ENCODE data around the gene TAAR1. TPM values are rescaled to one million over a fixed set of nuclear protein-coding genes. Genes with fewer than 3 reads are reported as not detected.

TAAR1 gene, protein sequence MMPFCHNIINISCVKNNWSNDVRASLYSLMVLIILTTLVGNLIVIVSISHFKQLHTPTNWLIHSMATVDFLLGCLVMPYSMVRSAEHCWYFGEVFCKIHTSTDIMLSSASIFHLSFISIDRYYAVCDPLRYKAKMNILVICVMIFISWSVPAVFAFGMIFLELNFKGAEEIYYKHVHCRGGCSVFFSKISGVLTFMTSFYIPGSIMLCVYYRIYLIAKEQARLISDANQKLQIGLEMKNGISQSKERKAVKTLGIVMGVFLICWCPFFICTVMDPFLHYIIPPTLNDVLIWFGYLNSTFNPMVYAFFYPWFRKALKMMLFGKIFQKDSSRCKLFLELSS
- not detected in 2 replicates for total RNA-seq

DNA sequence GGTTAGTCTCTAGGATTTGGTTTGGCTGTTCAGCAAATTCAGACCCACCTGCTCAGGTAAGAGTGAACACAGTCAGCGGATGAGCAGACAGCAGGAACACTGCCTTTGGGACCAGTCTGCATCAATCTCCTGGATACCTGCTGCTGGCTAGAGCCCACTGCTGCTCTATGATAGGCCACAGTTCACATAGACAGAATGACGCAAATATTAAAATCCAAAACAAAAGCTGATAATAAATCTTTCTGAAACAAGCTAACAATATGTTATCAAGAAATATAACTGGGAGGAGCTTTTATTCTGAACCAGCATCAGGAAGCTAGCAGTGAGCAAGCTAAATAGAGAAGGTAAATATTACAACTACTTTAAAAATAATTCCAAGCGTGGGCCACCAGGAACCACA lies at the start of gene TAAR1:
TAAR1 (minus strand) TSS at position 101 of the 400 bp plus-strand sequence. CDS start 13,179 bp downstream, outside the sequence.

DNA sequence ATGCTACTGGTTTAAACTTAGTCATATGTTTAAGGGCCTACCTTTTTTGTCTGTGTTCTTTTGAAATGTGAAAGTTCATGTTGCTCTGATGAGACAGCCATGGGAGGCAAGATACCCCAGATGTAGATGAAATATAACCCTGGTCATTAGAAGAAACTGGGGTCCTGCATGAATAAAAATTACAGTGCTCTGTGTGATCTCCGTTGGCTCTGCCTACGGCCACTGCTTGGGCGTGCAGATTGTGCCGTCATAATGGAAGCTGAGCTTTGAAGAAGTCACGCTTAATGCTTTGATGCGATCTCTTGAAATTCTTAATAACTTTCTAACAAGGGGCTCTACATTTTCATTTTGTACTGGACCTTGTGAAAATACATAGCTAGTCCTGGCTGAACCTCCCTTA lies 34.8 kb downstream of the TAAR1 start, which contains the start of gene TAAR2:
TAAR2 (minus strand) TSS at position 101 of the 400 bp plus-strand sequence; CDS start at position 101, 0 bp downstream.

Other genes starting within 250 kb of the TAAR1 start
- gene STX7, start 146.1 kb downstream of the TAAR1 start, total RNA-seq, result 24.0 and 55.6 TPM in 2 replicates
- gene TAAR9, start 120.9 kb downstream of the TAAR1 start, total RNA-seq, result not detected in 2 replicates
- not detected in 2 replicates for gene TAAR8, start 106.5 kb downstream of the TAAR1 start, total RNA-seq
- gene TAAR6, start 88.9 kb downstream of the TAAR1 start, total RNA-seq, result not detected in 2 replicates
- not detected in 2 replicates for gene TAAR5, start 69.4 kb downstream of the TAAR1 start, total RNA-seq
- not detected in 2 replicates for gene TAAR2, start 34.9 kb downstream of the TAAR1 start, total RNA-seq
- gene VNN1, start 54.9 kb upstream of the TAAR1 start, total RNA-seq, result under 0.01 TPM in 1 of 2 replicates, not detected in the other
- not detected in 2 replicates for gene VNN2, start 98.7 kb upstream of the TAAR1 start, total RNA-seq
- 10.1 and 15.7 TPM in 2 replicates for gene SLC18B1, start 139.5 kb upstream of the TAAR1 start, total RNA-seq
- gene RPS12, start 155.4 kb upstream of the TAAR1 start, total RNA-seq, result 1,033 and 1,847 TPM in 2 replicates